ENCODE results near the gene CFAP65. TPM values are rescaled to one million over a fixed set of nuclear protein-coding genes. Genes with fewer than 3 reads are reported as not detected.

The CFAP65 gene
- total and polyA plus RNA-seq, 2 of the 4 experiments (the other 2 are of a cell fraction): not detected

DNA sequence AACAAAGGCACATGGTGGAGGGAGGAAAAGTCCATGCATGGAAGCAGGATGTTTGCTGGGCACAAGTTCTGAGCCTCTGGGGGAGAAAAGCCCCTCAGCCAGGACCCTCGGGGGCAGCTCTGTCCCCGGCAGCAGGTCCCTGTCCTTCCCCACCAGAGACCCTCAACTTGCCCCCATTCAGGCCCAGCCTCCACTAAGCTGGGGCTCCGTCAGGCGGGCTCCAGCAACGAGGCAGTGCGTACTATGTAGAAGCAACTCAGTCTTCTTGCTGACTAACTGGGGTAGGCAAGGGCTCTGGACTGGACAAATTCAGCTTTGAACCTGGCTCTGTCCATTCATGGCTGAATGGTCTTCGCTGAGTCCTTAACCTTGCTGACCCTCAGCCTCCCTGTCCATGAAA is 23.0 kb downstream of the CFAP65 start:
- Histone ChIP-seq H3K4me1 (ENCODE audit: control insufficient read depth, insufficient read depth, low read length) (no peaks in the 10 kb centered on the region), H4K20me1 (ENCODE audit: insufficient read depth, low read length) (no peaks in the 10 kb centered on the region), H2BK20ac (ENCODE audit: low read depth, low read length) (no peak overlapping the region), H3K4me3 (ENCODE audit: insufficient read depth, low read depth, low read length) (no peak overlapping the region), H3K9ac (ENCODE audit: low read depth, low read length) (no peak overlapping the region), H3K14ac (replicated peaks; ENCODE audit: low read depth, low read length) (no peak overlapping the region), H3K56ac (ENCODE audit: extremely low read depth, insufficient read depth, low read length) (no peak overlapping the region), H3K79me1 (ENCODE audit: low read depth in 1 of 2, low read length in 2 of 2) (no peaks in the 10 kb centered on the region), H2AFZ (replicated peaks; ENCODE audit: low read length, poor library complexity) (no peak overlapping the region), H4K8ac (ENCODE audit: low read depth in 2 of 2, low read length in 2 of 2) (no peak overlapping the region), H2BK5ac (ENCODE audit: low read depth, low read length, poor library complexity, severe bottlenecking) (no peak overlapping the region), H3K36me3 (ENCODE audit: control insufficient read depth, insufficient read depth, low read length) (no peaks in the 10 kb centered on the region), H4K91ac (ENCODE audit: insufficient read depth, low read depth, low read length) (no peak overlapping the region), H3K4ac (ENCODE audit: low read depth, low read length) (no peak overlapping the region), H3K18ac (ENCODE audit: low read depth, low read length) (no peak overlapping the region), H2AK9ac (replicated peaks; ENCODE audit: low read depth, low read length, poor library complexity) (no peak overlapping the region), H3K27ac (ENCODE audit: insufficient read depth, low read length) (no peak overlapping the region), H2BK120ac (ENCODE audit: low read depth, low read length) (no peak overlapping the region), H3K9me1 (ENCODE audit: insufficient read depth, low read length) (peaks cover 3% of the 10 kb centered on the region; the same call in 1 of the 2 replicates), H3K9me3 (ENCODE audit: control insufficient read depth, insufficient read depth, low read length) (no peaks in the 10 kb centered on the region), H4K5ac (ENCODE audit: low read depth, low read length) (no peak overlapping the region), H2BK15ac (ENCODE audit: low read depth, low read length) (no peak overlapping the region), H3K4me2 (ENCODE audit: low read depth, low read length) (no peak overlapping the region), H2AK5ac (ENCODE audit: low read depth, low read length) (no peak overlapping the region), H3K23ac (ENCODE audit: low read depth, low read length) (no peak overlapping the region), H3K27me3 (ENCODE audit: control insufficient read depth, insufficient read depth, low read length) (peaks cover 67% of the 10 kb centered on the region)
- dilution Hi-C loops (cut with HindIII; ENCODE audit: low sequenced_read_pairs, unreplicated experiment): no loop called here
- no peak for DNase-seq
- BruUV-seq (replicated peaks): no TSS peak
- ATAC-seq (ENCODE audit: low read depth): no peak
- ChIA-PET POLR2A (ENCODE audit: unreplicated experiment) (no interaction called here), CTCF (interaction anchor here (0.9 kb wide), 1 partner anchor 12 kb away, joined by 4 read pairs; no protein-coding TSS in a partner anchor)
- TF ChIP-seq NFE2L2 (IDR thresholded peaks at IDR 0.05; ENCODE audit: low read depth, low read length) (no peak), SMC3 (IDR thresholded peaks at IDR 0.05; ENCODE audit: low read depth, low read length) (no peak), POLR2A (IDR thresholded peaks at IDR 0.05; ENCODE audit: low read depth, low read length) (no peak), MXI1 (IDR thresholded peaks at IDR 0.05; ENCODE audit: borderline replicate concordance, low read depth, low read length) (no peak), CHD1 (IDR thresholded peaks at IDR 0.05; ENCODE audit: low read depth, low read length) (no peak), FOS (IDR thresholded peaks at IDR 0.05; ENCODE audit: low read depth, low read length) (no peak), MAZ (IDR thresholded peaks at IDR 0.05; ENCODE audit: borderline replicate concordance, low read depth, low read length) (no peak), RAD21 (IDR thresholded peaks at IDR 0.05; ENCODE audit: low read length) (no peak), BHLHE40 (IDR thresholded peaks at IDR 0.05; ENCODE audit: low read depth, low read length) (no peak), RCOR1 (IDR thresholded peaks at IDR 0.05; ENCODE audit: insufficient replicate concordance, low read length) (no peak), CEBPB (IDR thresholded peaks at IDR 0.05; ENCODE audit: low read depth, low read length) (no peak), MAFK (IDR thresholded peaks at IDR 0.05; ENCODE audit: low read depth, low read length) (no peak)
- TF ChIP-seq, protein P1, sequence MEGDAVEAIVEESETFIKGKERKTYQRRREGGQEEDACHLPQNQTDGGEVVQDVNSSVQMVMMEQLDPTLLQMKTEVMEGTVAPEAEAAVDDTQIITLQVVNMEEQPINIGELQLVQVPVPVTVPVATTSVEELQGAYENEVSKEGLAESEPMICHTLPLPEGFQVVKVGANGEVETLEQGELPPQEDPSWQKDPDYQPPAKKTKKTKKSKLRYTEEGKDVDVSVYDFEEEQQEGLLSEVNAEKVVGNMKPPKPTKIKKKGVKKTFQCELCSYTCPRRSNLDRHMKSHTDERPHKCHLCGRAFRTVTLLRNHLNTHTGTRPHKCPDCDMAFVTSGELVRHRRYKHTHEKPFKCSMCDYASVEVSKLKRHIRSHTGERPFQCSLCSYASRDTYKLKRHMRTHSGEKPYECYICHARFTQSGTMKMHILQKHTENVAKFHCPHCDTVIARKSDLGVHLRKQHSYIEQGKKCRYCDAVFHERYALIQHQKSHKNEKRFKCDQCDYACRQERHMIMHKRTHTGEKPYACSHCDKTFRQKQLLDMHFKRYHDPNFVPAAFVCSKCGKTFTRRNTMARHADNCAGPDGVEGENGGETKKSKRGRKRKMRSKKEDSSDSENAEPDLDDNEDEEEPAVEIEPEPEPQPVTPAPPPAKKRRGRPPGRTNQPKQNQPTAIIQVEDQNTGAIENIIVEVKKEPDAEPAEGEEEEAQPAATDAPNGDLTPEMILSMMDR (conservative IDR thresholded peaks at IDR 0.05; ENCODE audit: low read depth, low read length): no peak
- TF ChIP-seq, protein P2, sequence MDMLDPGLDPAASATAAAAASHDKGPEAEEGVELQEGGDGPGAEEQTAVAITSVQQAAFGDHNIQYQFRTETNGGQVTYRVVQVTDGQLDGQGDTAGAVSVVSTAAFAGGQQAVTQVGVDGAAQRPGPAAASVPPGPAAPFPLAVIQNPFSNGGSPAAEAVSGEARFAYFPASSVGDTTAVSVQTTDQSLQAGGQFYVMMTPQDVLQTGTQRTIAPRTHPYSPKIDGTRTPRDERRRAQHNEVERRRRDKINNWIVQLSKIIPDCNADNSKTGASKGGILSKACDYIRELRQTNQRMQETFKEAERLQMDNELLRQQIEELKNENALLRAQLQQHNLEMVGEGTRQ (IDR thresholded peaks at IDR 0.05; ENCODE audit: low read depth, low read length): no peak
- TF ChIP-seq, protein P3, sequence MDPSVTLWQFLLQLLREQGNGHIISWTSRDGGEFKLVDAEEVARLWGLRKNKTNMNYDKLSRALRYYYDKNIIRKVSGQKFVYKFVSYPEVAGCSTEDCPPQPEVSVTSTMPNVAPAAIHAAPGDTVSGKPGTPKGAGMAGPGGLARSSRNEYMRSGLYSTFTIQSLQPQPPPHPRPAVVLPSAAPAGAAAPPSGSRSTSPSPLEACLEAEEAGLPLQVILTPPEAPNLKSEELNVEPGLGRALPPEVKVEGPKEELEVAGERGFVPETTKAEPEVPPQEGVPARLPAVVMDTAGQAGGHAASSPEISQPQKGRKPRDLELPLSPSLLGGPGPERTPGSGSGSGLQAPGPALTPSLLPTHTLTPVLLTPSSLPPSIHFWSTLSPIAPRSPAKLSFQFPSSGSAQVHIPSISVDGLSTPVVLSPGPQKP (IDR thresholded peaks at IDR 0.05; ENCODE audit: borderline replicate concordance, low read depth, low read length): no peak
- intact Hi-C loops (cut with micrococcal nuclease): no loop called here
- in situ Hi-C loops (cut with MboI; ENCODE audit: low sequenced_read_pairs): no loop called here
- 80% methylated on average over 1 of the region's 7 CpGs; no CpG with 5 or more reads in 1 of the 2 experiments for WGBS, 2 experiments (ENCODE audit: extremely low coverage in 2 of 2, insufficient read length in 1 of 2)

Measured in IMR-90 (cell line).